ENCODE measurements around the gene KCNB1. TPM values are rescaled to one million over a fixed set of nuclear protein-coding genes. Genes with fewer than 3 reads are reported as not detected.

The KCNB1 gene
- total RNA-seq, 2 donors from 2014 or later = 0.52 to 3.3 TPM

- TF ChIP-seq CTCF (IDR thresholded peaks at IDR 0.05) (no peak), POLR2A (IDR thresholded peaks at IDR 0.05) (no peak)
- Histone ChIP-seq H3K27me3 (no peaks in the 10 kb centered on the region), H3K4me3 (no peak overlapping the region), H3K27ac (no peak overlapping the region), H3K36me3 (replicated peaks in 1 of 2; ENCODE audit: insufficient read depth in 1 of 2, low read depth in 2 of 2) (no peaks in the 10 kb centered on the region), H3K9me3 (no peaks in the 10 kb centered on the region), H3K4me1 (peaks cover 11% of the 10 kb centered on the region)
- no peak for ATAC-seq
- DNase-seq = no peak
- intact Hi-C loops (cut with DNase I) = no loop called here
- 20 to 26% methylated on average over 1 of the region's 1 CpG for WGBS, 2 donors
Observed at GRCh38 chr20:49457444-49457843, 25.0 kb downstream of the KCNB1 start.

GRCh38 chr20:49456646-49457045 is 25.8 kb downstream of the KCNB1 start:
- ATAC-seq (no peak), DNase-seq (no peak)
- no peak overlapping the region for H3K4me3 ChIP-seq
- 79 to 83% methylated on average over 6 of the region's 6 CpGs for WGBS, 2 donors
- H3K27me3 ChIP-seq = peaks cover 0 to 2% of the 10 kb centered on the region in 2 donors
- H3K27ac ChIP-seq = no peak overlapping the region
- no peaks in the 10 kb centered on the region for H3K36me3 ChIP-seq (replicated peaks in 1 of 2; ENCODE audit: insufficient read depth in 1 of 2, low read depth in 2 of 2)
- peaks cover 16% of the 10 kb centered on the region for H3K4me1 ChIP-seq
- H3K9me3 ChIP-seq = no peaks in the 10 kb centered on the region
- intact Hi-C loops (cut with DNase I) = no loop called here
- TF ChIP-seq CTCF (IDR thresholded peaks at IDR 0.05) (no peak), POLR2A (IDR thresholded peaks at IDR 0.05) (no peak)

- DNase-seq = no peak
- WGBS, 2 donors = 66 to 82% methylated on average over 6 of the region's 6 CpGs
- intact Hi-C loops (cut with DNase I) = no loop called here
- Histone ChIP-seq H3K4me1 (peaks cover 13% of the 10 kb centered on the region), H3K27ac (no peak overlapping the region), H3K9me3 (no peaks in the 10 kb centered on the region), H3K36me3 (replicated peaks in 1 of 2; ENCODE audit: insufficient read depth in 1 of 2, low read depth in 2 of 2) (no peaks in the 10 kb centered on the region), H3K27me3 (peaks cover 0 to 3% of the 10 kb centered on the region in 2 donors), H3K4me3 (no peak overlapping the region)
- TF ChIP-seq CTCF (IDR thresholded peaks at IDR 0.05) = no peak
- TF ChIP-seq POLR2A (IDR thresholded peaks at IDR 0.05) = no peak
- no peak for ATAC-seq
Observed at GRCh38 chr20:49455691-49456090, 26.8 kb downstream of the KCNB1 start.

GRCh38 chr20:49452011-49452482 is 30.4 kb downstream of the KCNB1 start:
- ATAC-seq (peak; percentile 35), DNase-seq (peak in 3 of 4 donors; percentile 20 to 34 (median 30))
- Histone ChIP-seq H3K27ac (no peak overlapping the region), H3K4me1 (peaks cover 7% of the 10 kb centered on the region), H3K9me3 (no peaks in the 10 kb centered on the region), H3K4me3 (no peak overlapping the region), H3K36me3 (replicated peaks in 1 of 2; ENCODE audit: insufficient read depth in 1 of 2, low read depth in 2 of 2) (no peaks in the 10 kb centered on the region), H3K27me3 (peaks cover 0 to 3% of the 10 kb centered on the region in 2 donors)
- no peak for TF ChIP-seq CTCF (IDR thresholded peaks at IDR 0.05)
- TF ChIP-seq POLR2A (IDR thresholded peaks at IDR 0.05) = no peak
- intact Hi-C loops (cut with DNase I) = no loop called here
- 22 to 32% methylated on average over 6 to 9 of the region's 9 CpGs for WGBS, 2 donors

GRCh38 chr20:49450281-49450721 is 32.2 kb downstream of the KCNB1 start:
- no peak for DNase-seq
- Histone ChIP-seq H3K27ac (no peak overlapping the region), H3K9me3 (no peaks in the 10 kb centered on the region), H3K36me3 (replicated peaks in 1 of 2; ENCODE audit: insufficient read depth in 1 of 2, low read depth in 2 of 2) (no peaks in the 10 kb centered on the region), H3K27me3 (peaks cover 0 to 3% of the 10 kb centered on the region in 2 donors), H3K4me3 (no peak overlapping the region), H3K4me1 (peaks cover 7% of the 10 kb centered on the region)
- ATAC-seq = no peak
- intact Hi-C loops (cut with DNase I) = no loop called here
- no peak for TF ChIP-seq CTCF (IDR thresholded peaks at IDR 0.05)
- TF ChIP-seq POLR2A (IDR thresholded peaks at IDR 0.05) = no peak
- 43% methylated on average over 14 of the region's 14 CpGs for WGBS, 2 donors
